Neutrophil (primary cell): Measurements from ENCODE around the gene GPT2.

Experiments
- H3K27ac ChIP-seq: fragments of 200-600 bp; sonication (generic); 2 replicates; pipeline ENCODE4 v1.5.1; 2016; ENCODE audit warnings: mild to moderate bottlenecking, moderate library complexity
- H3K27me3 ChIP-seq: fragments of 200-600 bp; sonication (generic); 2 replicates; pipeline ENCODE4 v1.6.0; 2016; ENCODE audit warnings: mild to moderate bottlenecking
- H3K36me3 ChIP-seq: fragments of 200-600 bp; sonication (generic); 2 replicates; pipeline ENCODE4 v1.5.1; 2017
- H3K4me1 ChIP-seq, 2 experiments: fragments of 200-600 bp in 1 of 2; sonication (generic) in 1 of 2; 1 replicate in 1 of 2; 2 replicates in 1 of 2; pipeline versions ENCODE4 v1.5.1 to v1.6.1; 2013 to 2016; ENCODE audit warnings: low read depth in 1 of 2, low read length in 1 of 2, mild to moderate bottlenecking in 1 of 2, moderate library complexity in 1 of 2; ENCODE audit not compliant: control insufficient read depth in 1 of 2, insufficient read depth in 1 of 2
- H3K4me3 ChIP-seq, 2 experiments: fragments of 200-600 bp in 1 of 2; sonication (generic) in 1 of 2; 1 replicate in 1 of 2; 2 replicates in 1 of 2; pipeline ENCODE4 v1.5.1; 2013 to 2016; ENCODE audit warnings: low read depth in 1 of 2, low read length in 1 of 2, mild to moderate bottlenecking in 1 of 2, moderate library complexity in 1 of 2
- H3K9me3 ChIP-seq: fragments of 200-600 bp; sonication (generic); 2 replicates; pipeline ENCODE4 v1.5.1; 2016
- TF ChIP-seq, protein P1 (sequence below): fragments of 200-600 bp; sonication (generic); IDR thresholded peaks from 2 replicates; pipeline ENCODE4 v1.5.1; 2016; ENCODE audit warnings: antibody characterized with exemption

The GPT2 gene

DNA sequence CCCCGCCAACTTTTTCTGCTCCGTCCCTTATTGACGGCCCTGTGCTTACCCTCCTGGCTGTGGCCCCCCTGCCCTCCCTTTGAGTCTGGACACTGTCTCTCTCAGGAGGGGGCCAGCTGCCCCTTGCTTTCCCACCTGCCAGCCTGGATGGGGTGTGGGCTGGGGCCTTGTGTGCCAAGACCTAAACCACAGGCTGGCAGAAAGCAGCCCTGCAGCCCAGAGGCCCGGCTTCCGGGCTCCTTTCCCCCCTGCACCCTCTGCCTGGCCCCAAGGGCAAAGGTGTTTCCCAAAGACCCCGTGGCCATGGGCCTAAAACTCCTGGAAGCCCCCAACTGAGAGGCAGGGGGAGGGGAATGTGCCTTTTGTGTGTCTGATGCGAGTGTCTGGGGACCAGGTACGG lies 17.5 kb downstream of the GPT2 start:
- Histone ChIP-seq H3K9me3 (no peaks in the 10 kb centered on the region), H3K4me3 (no peak overlapping the region), H3K4me1 (no peaks in the 10 kb centered on the region), H3K27me3 (no peaks in the 10 kb centered on the region), H3K27ac (no peak overlapping the region), H3K36me3 (no peaks in the 10 kb centered on the region)
- TF ChIP-seq, protein P1, sequence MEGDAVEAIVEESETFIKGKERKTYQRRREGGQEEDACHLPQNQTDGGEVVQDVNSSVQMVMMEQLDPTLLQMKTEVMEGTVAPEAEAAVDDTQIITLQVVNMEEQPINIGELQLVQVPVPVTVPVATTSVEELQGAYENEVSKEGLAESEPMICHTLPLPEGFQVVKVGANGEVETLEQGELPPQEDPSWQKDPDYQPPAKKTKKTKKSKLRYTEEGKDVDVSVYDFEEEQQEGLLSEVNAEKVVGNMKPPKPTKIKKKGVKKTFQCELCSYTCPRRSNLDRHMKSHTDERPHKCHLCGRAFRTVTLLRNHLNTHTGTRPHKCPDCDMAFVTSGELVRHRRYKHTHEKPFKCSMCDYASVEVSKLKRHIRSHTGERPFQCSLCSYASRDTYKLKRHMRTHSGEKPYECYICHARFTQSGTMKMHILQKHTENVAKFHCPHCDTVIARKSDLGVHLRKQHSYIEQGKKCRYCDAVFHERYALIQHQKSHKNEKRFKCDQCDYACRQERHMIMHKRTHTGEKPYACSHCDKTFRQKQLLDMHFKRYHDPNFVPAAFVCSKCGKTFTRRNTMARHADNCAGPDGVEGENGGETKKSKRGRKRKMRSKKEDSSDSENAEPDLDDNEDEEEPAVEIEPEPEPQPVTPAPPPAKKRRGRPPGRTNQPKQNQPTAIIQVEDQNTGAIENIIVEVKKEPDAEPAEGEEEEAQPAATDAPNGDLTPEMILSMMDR: no peak

DNA sequence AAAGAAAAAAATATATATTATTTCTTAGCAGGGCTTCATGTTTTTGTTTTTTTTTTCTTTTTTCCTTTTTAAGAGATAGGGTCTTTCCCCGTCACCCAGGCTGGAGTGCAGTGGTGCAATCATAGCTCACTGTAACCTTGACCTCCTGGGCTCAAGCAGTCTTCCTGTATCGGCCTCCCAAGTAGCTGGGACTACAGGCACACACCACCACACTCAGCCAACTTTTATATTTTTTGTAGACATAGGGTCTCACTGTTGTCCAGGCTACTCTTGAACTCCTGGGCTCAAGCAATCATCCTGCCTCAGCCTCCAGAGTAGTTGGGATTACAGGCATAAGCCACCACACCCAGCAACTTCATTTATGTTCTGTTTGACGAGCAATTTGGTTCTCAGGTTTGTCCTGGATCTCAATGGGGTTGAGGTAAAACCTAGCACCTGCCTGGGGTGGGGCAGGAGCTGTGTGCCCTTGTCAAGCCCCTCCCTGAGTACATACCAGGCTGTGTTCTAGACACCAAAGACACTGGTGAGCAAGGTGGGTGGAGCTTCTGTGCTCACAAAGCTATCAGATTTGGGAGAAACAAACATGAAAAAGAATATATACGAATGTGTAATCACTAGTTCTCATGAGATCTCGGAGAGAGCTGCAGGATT lies 19.2 kb downstream of the GPT2 start:
- no peak overlapping the region for H3K27ac ChIP-seq
- H3K9me3 ChIP-seq: no peaks in the 10 kb centered on the region
- H3K27me3 ChIP-seq: no peaks in the 10 kb centered on the region
- H3K36me3 ChIP-seq: no peaks in the 10 kb centered on the region
- TF ChIP-seq, protein P1: no peak
- H3K4me3 ChIP-seq: no peak overlapping the region
- H3K4me1 ChIP-seq: no peaks in the 10 kb centered on the region

DNA sequence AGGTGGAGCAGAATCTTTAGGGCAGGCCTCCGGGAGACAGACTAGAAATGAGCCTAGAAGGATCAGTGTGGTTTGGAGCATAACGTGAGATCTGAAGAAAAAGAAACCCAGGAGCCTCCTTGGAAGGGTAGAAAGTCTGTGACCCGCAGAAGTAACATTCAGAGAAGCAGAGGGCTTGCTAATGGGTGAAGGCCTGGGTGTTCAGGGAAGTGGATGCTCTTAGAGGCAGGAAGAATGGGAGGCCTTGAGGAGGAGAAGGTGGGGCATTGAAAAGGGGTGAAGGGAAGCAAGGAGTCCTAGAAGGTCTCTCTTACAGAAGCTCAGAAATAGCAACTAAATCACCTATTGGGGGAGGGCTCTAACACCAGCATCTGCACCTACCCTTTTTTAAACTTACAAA lies 20.3 kb downstream of the GPT2 start:
- H3K9me3 ChIP-seq: no peaks in the 10 kb centered on the region
- H3K27ac ChIP-seq: no peak overlapping the region
- H3K4me1 ChIP-seq: no peaks in the 10 kb centered on the region
- H3K36me3 ChIP-seq: no peaks in the 10 kb centered on the region
- TF ChIP-seq, protein P1: no peak
- no peaks in the 10 kb centered on the region for H3K27me3 ChIP-seq
- H3K4me3 ChIP-seq: no peak overlapping the region

DNA sequence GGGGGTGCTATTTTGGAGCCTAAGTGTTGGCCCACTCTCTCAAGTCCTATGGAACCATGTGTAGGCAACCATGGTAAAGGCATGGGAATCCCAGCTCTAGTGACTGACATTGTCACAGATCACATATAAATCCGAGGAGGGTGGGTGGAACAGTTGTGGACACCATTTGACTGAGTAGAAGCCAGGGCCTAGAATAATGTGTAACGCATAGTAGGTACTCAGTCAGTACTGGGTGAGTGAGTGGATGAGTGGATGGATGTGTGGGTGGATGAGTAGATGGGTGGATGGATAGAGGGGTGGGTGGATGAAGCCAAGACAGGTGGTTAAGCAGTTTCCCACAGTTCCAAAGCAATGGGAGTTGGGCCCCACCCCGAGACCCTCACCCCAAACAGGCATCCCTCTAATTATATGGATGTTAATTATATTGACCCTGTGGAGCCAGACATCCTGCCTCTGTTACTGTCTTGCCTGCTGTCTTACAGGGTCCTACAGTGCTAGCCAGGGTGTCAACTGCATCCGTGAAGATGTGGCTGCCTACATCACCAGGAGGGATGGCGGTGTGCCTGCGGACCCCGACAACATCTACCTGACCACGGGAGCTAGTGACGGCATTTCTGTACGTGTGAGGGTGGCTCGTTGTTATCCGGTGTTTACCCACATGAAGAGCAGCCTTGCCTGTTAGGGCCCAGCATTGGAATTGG lies 22.3 kb downstream of the GPT2 start:
- Histone ChIP-seq H3K4me1 (no peaks in the 10 kb centered on the region), H3K36me3 (no peaks in the 10 kb centered on the region), H3K4me3 (no peak overlapping the region), H3K27me3 (no peaks in the 10 kb centered on the region), H3K9me3 (no peaks in the 10 kb centered on the region), H3K27ac (no peak overlapping the region)
- TF ChIP-seq, protein P1: no peak

DNA sequence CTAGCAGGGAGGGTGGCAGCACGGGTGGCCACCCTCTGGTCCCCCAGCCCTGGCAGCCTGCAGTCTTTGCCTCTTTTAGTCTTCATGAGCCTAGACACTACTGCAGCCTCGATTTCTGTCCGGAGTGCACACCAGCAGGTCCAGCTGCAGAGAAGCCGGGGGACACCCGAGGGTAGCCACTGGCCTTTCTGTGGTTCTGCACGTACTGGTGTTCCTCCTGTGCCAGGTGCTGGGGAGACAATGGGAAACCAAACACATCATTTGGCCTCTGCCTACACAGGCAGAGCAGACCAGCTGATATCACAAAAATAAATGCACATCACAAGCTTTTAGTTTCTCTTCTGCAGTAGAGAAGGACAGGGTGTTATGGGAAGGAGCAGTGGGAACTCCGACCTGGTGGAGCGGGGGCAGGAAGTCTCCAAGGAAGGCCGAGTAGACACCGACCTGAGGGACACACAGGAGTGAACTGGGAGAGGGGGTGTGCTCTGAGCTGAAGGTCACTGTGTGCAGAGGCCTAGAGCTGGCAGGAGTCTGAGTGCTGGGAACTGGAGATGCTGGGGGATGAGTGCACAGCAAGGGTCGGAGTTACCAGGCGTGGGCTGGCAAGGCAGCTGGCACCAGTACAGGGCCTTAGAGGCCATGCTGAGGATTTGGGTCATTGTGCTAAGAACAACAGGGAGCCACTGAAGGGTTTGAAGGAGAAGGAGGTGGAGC lies 23.1 kb downstream of the GPT2 start:
- no peak overlapping the region for H3K4me3 ChIP-seq
- H3K4me1 ChIP-seq: no peaks in the 10 kb centered on the region
- no peak overlapping the region for H3K27ac ChIP-seq
- H3K36me3 ChIP-seq: no peaks in the 10 kb centered on the region
- no peaks in the 10 kb centered on the region for H3K9me3 ChIP-seq
- TF ChIP-seq, protein P1: no peak
- H3K27me3 ChIP-seq: no peaks in the 10 kb centered on the region
